NCI-H146 (cell line): ENCODE results near the gene BFSP2.
"Not testable (repeated sequence)": the region's sequence is repeated elsewhere in the genome, so short reads cannot be mapped to it uniquely, and the experiment has no call there.

ENCODE experiments used
- DNase-seq: peaks from one replicate; lab custom pipeline; 2025; lab: John Stamatoyannopoulos, UW

Gene BFSP2

GRCh38 chr3:133520286-133520685 is 120.4 kb downstream of the BFSP2 start:
- no peak for DNase-seq

- not testable (repeated sequence) for DNase-seq
Measured at GRCh38 chr3:133520938-133521337, 121.1 kb downstream of the BFSP2 start.

GRCh38 chr3:133521946-133522345 is 122.1 kb downstream of the BFSP2 start:
- DNase-seq, result no peak

GRCh38 chr3:133523758-133524157 is 123.9 kb downstream of the BFSP2 start:
- not testable (repeated sequence) for DNase-seq
